Measurements from ENCODE around the gene SCNN1A.

GRCh38 chr12:6351622-6352021 is 23.7 kb downstream of the SCNN1A start:
- TF ChIP-seq NFIC (IDR thresholded peaks at IDR 0.05; ENCODE audit: low read length), result no peak
- TF ChIP-seq SNAI1 (CRISPR knock-in tag; IDR thresholded peaks at IDR 0.05; ENCODE audit: borderline replicate concordance), result no peak
- no peak for TF ChIP-seq ELF1 (CRISPR knock-in tag; IDR thresholded peaks at IDR 0.05)
- TF ChIP-seq CTCF (CRISPR knock-in tag; IDR thresholded peaks at IDR 0.05), result no peak
- no peak for TF ChIP-seq ZNF383 (CRISPR knock-in tag; IDR thresholded peaks at IDR 0.05; ENCODE audit: borderline replicate concordance)
- no peak for TF ChIP-seq ZKSCAN8 (CRISPR knock-in tag; IDR thresholded peaks at IDR 0.05; ENCODE audit: borderline replicate concordance)
- no peak for TF ChIP-seq CENPT (CRISPR knock-in tag; IDR thresholded peaks at IDR 0.05; ENCODE audit: low read depth)
- no peak for TF ChIP-seq IKZF5 (CRISPR knock-in tag; IDR thresholded peaks at IDR 0.05)

Data from HepG2 (cell line).